Measurements from ENCODE around the gene SFT2D3. TPM values are rescaled to one million over a fixed set of nuclear protein-coding genes. Genes with fewer than 3 reads are reported as not detected.

Gene SFT2D3
- polyA plus RNA-seq, 2 of the 4 experiments (the other 2 are of a cell fraction): 4.5 to 10.4 TPM

GRCh38 chr2:127712999-127713398 is 11.7 kb downstream of the SFT2D3 start:
- Histone ChIP-seq H3K4me1 (no peaks in the 10 kb centered on the region), H3K27ac (no peak overlapping the region), H3K4me3 (no peak overlapping the region), H3K9me3 (no peaks in the 10 kb centered on the region), H3K4me2 (no peak overlapping the region)
- DNase-seq (ENCODE audit: low read depth in 1 of 2, low spot score in 1 of 2) (no peak), FAIRE-seq (no peak), ATAC-seq (no peak)
- POLR2A ChIA-PET: no interaction called here
- no peak for TF ChIP-seq RARB (CRISPR knock-in tag; IDR thresholded peaks at IDR 0.05)
- TF ChIP-seq RFX5 (IDR thresholded peaks at IDR 0.05): no peak
- WGBS (ENCODE audit: missing lambda C conversion rate): 77% methylated on average over 2 of the region's 2 CpGs
- CTCF ChIA-PET: interaction anchor here (1.1 to 1.5 kb wide), 2 partner anchors 10 to 16 kb away, joined by 3 to 7 read pairs; no protein-coding TSS in a partner anchor

GRCh38 chr2:127713562-127713961 is 12.3 kb downstream of the SFT2D3 start:
- Histone ChIP-seq H3K4me3 (no peak overlapping the region), H3K4me1 (no peaks in the 10 kb centered on the region), H3K4me2 (no peak overlapping the region), H3K27ac (no peak overlapping the region), H3K9me3 (no peaks in the 10 kb centered on the region)
- POLR2A ChIA-PET: no interaction called here
- 96% methylated on average over 25 of the region's 25 CpGs for WGBS (ENCODE audit: missing lambda C conversion rate)
- CTCF ChIA-PET: interaction anchor here (1.1 kb wide), 2 partner anchors 8 to 15 kb away, joined by 3 to 4 read pairs; no protein-coding TSS in a partner anchor
- no peak for FAIRE-seq
- no peak for DNase-seq (ENCODE audit: low read depth in 1 of 2, low spot score in 1 of 2)
- no peak for ATAC-seq
- TF ChIP-seq NR3C1 (IDR thresholded peaks at IDR 0.05) (no peak), HMGXB4 (CRISPR knock-in tag; IDR thresholded peaks at IDR 0.05; ENCODE audit: borderline replicate concordance) (no peak), KDM5A (IDR thresholded peaks at IDR 0.05) (no peak), EHF (CRISPR knock-in tag; IDR thresholded peaks at IDR 0.05) (no peak), SMC3 (IDR thresholded peaks at IDR 0.05) (no peak), CHD2 (IDR thresholded peaks at IDR 0.05; ENCODE audit: low read length, partially characterized antibody) (no peak), MYC (IDR thresholded peaks at IDR 0.05; ENCODE audit: borderline replicate concordance, low read length) (no peak), JUN (IDR thresholded peaks at IDR 0.05) (no peak), HES2 (IDR thresholded peaks at IDR 0.05) (no peak), MAZ (IDR thresholded peaks at IDR 0.05; ENCODE audit: borderline replicate concordance, low read depth, low read length) (no peak)

- DNase-seq (ENCODE audit: low read depth in 1 of 2, low spot score in 1 of 2) (no peak), ATAC-seq (no peak), FAIRE-seq (no peak)
- Histone ChIP-seq H3K9me3 (no peaks in the 10 kb centered on the region), H3K4me3 (no peak overlapping the region), H3K4me1 (no peaks in the 10 kb centered on the region), H3K4me2 (no peak overlapping the region), H3K27ac (no peak overlapping the region)
- ChIA-PET POLR2A (no interaction called here), CTCF (no interaction called here)
- WGBS (ENCODE audit: missing lambda C conversion rate): 93% methylated on average over 14 of the region's 14 CpGs
- TF ChIP-seq MAFK (IDR thresholded peaks at IDR 0.05; ENCODE audit: partially characterized antibody): peak; percentile 71
- no peak for TF ChIP-seq PHF8 (IDR thresholded peaks at IDR 0.05; ENCODE audit: borderline replicate concordance, low read depth)
- TF ChIP-seq USF2 (IDR thresholded peaks at IDR 0.05): no peak
- TF ChIP-seq ZC3H11A (IDR thresholded peaks at IDR 0.05): no peak
These were observed 14.6 kb downstream of the SFT2D3 start for GRCh38 chr2:127715778-127716449.

- DNase-seq (ENCODE audit: low read depth in 1 of 2, low spot score in 1 of 2) (no peak), ATAC-seq (no peak), FAIRE-seq (no peak)
- no peak overlapping the region for H3K4me3 ChIP-seq
- 93% methylated on average over 4 of the region's 4 CpGs for WGBS (ENCODE audit: missing lambda C conversion rate)
- H3K9me3 ChIP-seq: no peaks in the 10 kb centered on the region
- ChIA-PET CTCF (interaction anchor here (1.1 kb wide), 1 partner anchor 127 kb away, joined by 3 read pairs; no protein-coding TSS in a partner anchor), POLR2A (no interaction called here)
- no peaks in the 10 kb centered on the region; the same call in 2 of the 3 replicates for H3K4me1 ChIP-seq
- no peak overlapping the region for H3K4me2 ChIP-seq
- no peak overlapping the region for H3K27ac ChIP-seq
- TF ChIP-seq EHMT2 (IDR thresholded peaks at IDR 0.05; ENCODE audit: low read depth) (no peak), EHF (CRISPR knock-in tag; IDR thresholded peaks at IDR 0.05) (no peak), RCOR1 (IDR thresholded peaks at IDR 0.05; ENCODE audit: low read depth, low read length) (no peak), CTCF (IDR thresholded peaks at IDR 0.05) (no peak), RAD21 (conservative IDR thresholded peaks at IDR 0.05 in 1 of 2, IDR thresholded peaks at IDR 0.05 in 1 of 2) (no peak), RFX5 (IDR thresholded peaks at IDR 0.05) (no peak), CBX8 (IDR thresholded peaks at IDR 0.05) (no peak), HDAC2 (IDR thresholded peaks at IDR 0.05) (no peak), MAFK (IDR thresholded peaks at IDR 0.05; ENCODE audit: partially characterized antibody) (no peak), POLR2AphosphoS2 (conservative IDR thresholded peaks at IDR 0.05; ENCODE audit: low read length) (no peak), CEBPB (IDR thresholded peaks at IDR 0.05) (no peak), PBX3 (IDR thresholded peaks at IDR 0.05) (no peak), NR3C1 (IDR thresholded peaks at IDR 0.05) (no peak), GATA3 (IDR thresholded peaks at IDR 0.05; ENCODE audit: borderline replicate concordance) (no peak)
These were observed 17.0 kb downstream of the SFT2D3 start for GRCh38 chr2:127718271-127718670.
